GM19328 (cell line): ENCODE results near the gene UGT2A1.

Experiments used
- ATAC-seq: cut with Tn5 transposase; IDR thresholded peaks from one replicate; pipeline ENCODE4 v1.9.1; 2021; ENCODE audit warnings: mild to moderate bottlenecking, moderate library complexity; ENCODE audit not compliant: unreplicated experiment

Gene UGT2A1

GRCh38 chr4:69591364-69591763 lies 61.7 kb downstream of the UGT2A1 start:
- no peak for ATAC-seq

- no peak for ATAC-seq
Observed at GRCh38 chr4:69589884-69590283, 63.2 kb downstream of the UGT2A1 start.

GRCh38 chr4:69584135-69584534 lies 68.9 kb downstream of the UGT2A1 start:
- no peak for ATAC-seq

GRCh38 chr4:69583543-69583942 lies 69.5 kb downstream of the UGT2A1 start:
- ATAC-seq, result no peak

GRCh38 chr4:69577245-69577644 lies 75.8 kb downstream of the UGT2A1 start:
- no peak for ATAC-seq

GRCh38 chr4:69576251-69576877 lies 76.7 kb downstream of the UGT2A1 start:
- no peak for ATAC-seq

GRCh38 chr4:69568787-69569186 lies 84.3 kb downstream of the UGT2A1 start:
- no peak for ATAC-seq

- ATAC-seq, result no peak
Observed at GRCh38 chr4:69563424-69563823, 89.6 kb downstream of the UGT2A1 start.

GRCh38 chr4:69549651-69550050 lies 103.4 kb downstream of the UGT2A1 start:
- ATAC-seq, result no peak

- no peak for ATAC-seq
Observed at GRCh38 chr4:69546134-69546765, 106.8 kb downstream of the UGT2A1 start.
